GM12878 (cell line): Measurements from ENCODE around the gene ABCD3. TPM values are rescaled to one million over a fixed set of nuclear protein-coding genes. Genes with fewer than 3 reads are reported as not detected.

Experiments
- ATAC-seq: fragments of 200-7000 bp; cut with Tn5 transposase; 3 replicates; pipeline ENCODE4 v1.9.1; 2020; ENCODE audit warnings: mild to moderate bottlenecking, moderate library complexity
- BruUV-seq: library from RNA; stranded (reverse); fragments of 400-500 nt; replicated peaks from 2 replicates; lab custom pipeline; 2021; lab: Mats Ljungman, UMichigan
- CTCF ChIA-PET: fragments of 300-600 bp; sonication (Branson Sonifier 250); formaldehyde crosslinking; extraction: SDS; loops from one replicate; lab custom pipeline; 2021; ENCODE audit warnings: inconsistent platforms; lab: Yijun Ruan, JAX
- POLR2A ChIA-PET: fragments of 350-600 bp; formaldehyde crosslinking; extraction: SDS; loops from one replicate; lab custom pipeline; 2021; ENCODE audit warnings: inconsistent platforms; lab: Charles Lee
- RAD21 ChIA-PET: fragments of 300-600 bp; sonication (Branson Sonifier 250); formaldehyde crosslinking; loops from one replicate; lab custom pipeline; 2023; ENCODE audit warnings: antibody characterized with exemption; ENCODE audit not compliant: unreplicated experiment; lab: Charles Lee
- SMC1A ChIA-PET: fragments of 300-600 bp; sonication (Branson Sonifier 250); formaldehyde crosslinking; loops from one replicate; lab custom pipeline; 2023; ENCODE audit not compliant: unreplicated experiment, uncharacterized antibody; lab: Charles Lee
- DNase-seq: peaks from one replicate; pipeline ENCODE4 v3.0.0-alpha.2; 2011; ENCODE audit warnings: low read depth, low spot score
- FAIRE-seq: peaks from 3 replicates; lab custom pipeline; 2011; peaks lifted over from hg19 to GRCh38; lab: Jason Lieb, UNC
- H2AFZ ChIP-seq: 2 replicates; pipeline ENCODE4 v1.6.0; 2011; ENCODE audit warnings: low read depth, low read length, control low read depth; ENCODE audit not compliant: control insufficient read depth
- H3K27ac ChIP-seq: 2 replicates; pipeline ENCODE4 v1.5.1; 2011; ENCODE audit warnings: control low read depth; ENCODE audit not compliant: control insufficient read depth, insufficient read depth
- H3K27me3 ChIP-seq, 2 experiments: replicated peaks in 1 of 2; 2 replicates each; pipeline versions ENCODE4 v1.6.0 to v1.6.1; 2011; ENCODE audit warnings: low read length in 1 of 2; ENCODE audit not compliant: control insufficient read depth in 2 of 2, insufficient read depth in 2 of 2
- H3K36me3 ChIP-seq, 2 experiments: 2 replicates each; pipeline ENCODE4 v1.5.1; 2011; ENCODE audit warnings: low read length in 1 of 2; ENCODE audit not compliant: control insufficient read depth in 2 of 2, insufficient read depth in 2 of 2
- H3K4me1 ChIP-seq: 2 replicates; pipeline ENCODE4 v1.6.1; 2011; ENCODE audit warnings: mild to moderate bottlenecking, low read length, moderate library complexity, mixed read lengths; ENCODE audit not compliant: control insufficient read depth, insufficient read depth
- H3K4me2 ChIP-seq: 2 replicates; pipeline ENCODE4 v1.6.0; 2011; ENCODE audit warnings: control low read depth; ENCODE audit not compliant: control insufficient read depth, insufficient read depth
- H3K4me3 ChIP-seq: fragments of 200-600 bp; sonication (generic); 2 replicates; pipeline ENCODE4 v1.5.1; 2016
- H3K79me2 ChIP-seq: 2 replicates; pipeline ENCODE4 v1.6.0; 2011; ENCODE audit warnings: low read length; ENCODE audit not compliant: control insufficient read depth, insufficient read depth
- H3K9ac ChIP-seq: 2 replicates; pipeline ENCODE4 v1.8.0; 2011; ENCODE audit warnings: low read length, control low read depth, mixed read lengths; ENCODE audit not compliant: control insufficient read depth, insufficient read depth
- H3K9me3 ChIP-seq: replicated peaks from 3 replicates; pipeline ENCODE4 v1.5.1; 2011; ENCODE audit warnings: mild to moderate bottlenecking, low read length; ENCODE audit not compliant: control insufficient read depth, insufficient read depth
- H4K20me1 ChIP-seq: 2 replicates; pipeline ENCODE4 v1.6.0; 2011; ENCODE audit not compliant: control insufficient read depth, insufficient read depth
- KLF5 ChIP-seq: fragments of 450-650 bp; IDR thresholded peaks from 2 replicates; pipeline ENCODE4 v1.6.1; 2014; ENCODE audit warnings: mild to moderate bottlenecking; ENCODE audit not compliant: partially characterized antibody
- NR2C1 ChIP-seq: fragments of 450-650 bp; IDR thresholded peaks from 2 replicates; pipeline ENCODE4 v1.6.1; 2017; ENCODE audit warnings: antibody characterized with exemption, mild to moderate bottlenecking, moderate library complexity
- NR2F1 ChIP-seq: fragments of 450-650 bp; conservative IDR thresholded peaks from 2 replicates; pipeline ENCODE4 v1.6.1; 2017; ENCODE audit warnings: mild to moderate bottlenecking
- PRDM15 ChIP-seq: fragments of 450-650 bp; formaldehyde crosslinking; IDR thresholded peaks from 2 replicates; pipeline ENCODE4 v1.4.0; 2020; ENCODE audit warnings: mild to moderate bottlenecking, moderate library complexity
- RELA ChIP-seq: fragments of 450-650 bp; IDR thresholded peaks from 2 replicates; pipeline ENCODE4 v1.8.0; 2014; ENCODE audit warnings: borderline replicate concordance; ENCODE audit not compliant: partially characterized antibody
- STAT3 ChIP-seq: IDR thresholded peaks from 2 replicates; pipeline ENCODE4 v1.6.1; 2011; ENCODE audit warnings: low read depth, low read length, improper control_type of control experiment
- ZBTB11 ChIP-seq: fragments of 450-650 bp; formaldehyde crosslinking; IDR thresholded peaks from 2 replicates; pipeline ENCODE4 v1.5.0; 2022; ENCODE audit warnings: mild to moderate bottlenecking, missing genetic modification characterization
- WGBS: methylation state at CpG from one replicate; pipeline ENCODE4 v1.1.6; 2016; ENCODE audit warnings: low lambda C conversion rate; ENCODE audit not compliant: insufficient replicate concordance, insufficient coverage; ENCODE audit errors: missing lambda C conversion rate; 5-methylcytosine and 5-hydroxymethylcytosine counted together
- in situ Hi-C: fragments of 300-500 bp; cut with MboI; formaldehyde crosslinking; loops from 9 replicates; pipeline ENCODE4 v1.14.3; 2018; ENCODE audit warnings: mixed read lengths
- intact Hi-C: fragments of 100-400 bp; cut with micrococcal nuclease; formaldehyde crosslinking; loops from one replicate; pipeline ENCODE4 v1.14.2; 2022; ENCODE audit not compliant: unreplicated experiment
- polyA plus RNA-seq, 11 experiments: library from polyadenylated mRNA; depleted of rRNA in 4 of 11; unstranded in 6 of 11; stranded (reverse) in 5 of 11; fragments of >200 nt; fragmentation: Nextera tagmentation in 4 of 11; fragmentation: Illumina TruSeq in 1 of 11; extraction: Ambion mirVana in 4 of 11; extraction: Trizol in 1 of 11; gene quantifications; 1 replicate in 1 of 11; 2 replicates in 10 of 11; pipeline versions ENCODE4 v1.2.1 to v1.2.3, GENCODE V29; 2011 to 2016; ENCODE audit warnings: inconsistent platforms in 2 of 11, missing spikeins in 2 of 11, low read depth in 1 of 11
- total RNA-seq, 4 experiments: library from RNA; depleted of rRNA in 3 of 4; stranded (reverse); fragments of >200 nt in 3 of 4; fragmentation: Illumina TruSeq in 1 of 4; extraction: Trizol in 1 of 4; gene quantifications; 2 replicates each; pipeline versions ENCODE4 v1.2.1 to v1.2.3, GENCODE V29; 2013 to 2021

ABCD3 gene
- total and polyA plus RNA-seq, 10 of the 15 experiments (the other 5 are each of a cell fraction or from before 2014, with no cell fraction given) = 15.1 to 40.2 (median 24.1) TPM

GRCh38 chr1:94475232-94475631 is 57.0 kb downstream of the ABCD3 start:
- no peak overlapping the region for H3K9ac ChIP-seq
- intact Hi-C loops = no loop called here
- no TSS peak for BruUV-seq
- TF ChIP-seq NR2F1 (no peak), RELA (no peak), NR2C1 (no peak), STAT3 (no peak), KLF5 (no peak)
- TF ChIP-seq, all 136 proteins: peak for 0
- POLR2A ChIA-PET = no interaction called here
- no peak for ATAC-seq
- no peaks in the 10 kb centered on the region for H3K79me2 ChIP-seq
- in situ Hi-C loops = loop anchor here (5.0 kb wide), 1 partner anchor 327 kb away; no protein-coding TSS in a partner anchor
- SMC1A ChIA-PET = interaction anchor here (0.7 to 4.4 kb wide), 7 partner anchors 8 to 414 kb away, joined by 3 to 37 read pairs (median 3); no protein-coding TSS in a partner anchor
- H3K36me3 ChIP-seq = no peaks in the 10 kb centered on the region; a peak in 1 of 4 replicates
- H3K4me1 ChIP-seq = no peaks in the 10 kb centered on the region
- no peak overlapping the region for H2AFZ ChIP-seq
- H3K9me3 ChIP-seq = no peaks in the 10 kb centered on the region
- RAD21 ChIA-PET = interaction anchor here (0.8 to 1.4 kb wide), 3 partner anchors 11 to 331 kb away, joined by 3 read pairs; no protein-coding TSS in a partner anchor
- H3K4me3 ChIP-seq = no peak overlapping the region
- CTCF ChIA-PET = interaction anchor here (1.3 to 4.6 kb wide), 4 partner anchors 10 to 330 kb away, joined by 3 to 55 read pairs (median 14); no protein-coding TSS in a partner anchor
- no peaks in the 10 kb centered on the region for H4K20me1 ChIP-seq
- no peak overlapping the region for H3K4me2 ChIP-seq
- no peak for DNase-seq
- no peaks in the 10 kb centered on the region for H3K27me3 ChIP-seq
- no peak for FAIRE-seq
- no peak overlapping the region for H3K27ac ChIP-seq

- ChIA-PET CTCF (interaction anchor here (1.1 to 5.0 kb wide), 5 partner anchors 9 to 374 kb away, joined by 3 to 131 read pairs (median 3); no protein-coding TSS in a partner anchor), SMC1A (interaction anchor here (1.7 to 4.7 kb wide), 2 partner anchors 19 to 325 kb away, joined by 6 to 96 read pairs; no protein-coding TSS in a partner anchor), RAD21 (interaction anchor here (4.7 kb wide), 1 partner anchor 325 kb away, joined by 77 read pairs; no protein-coding TSS in a partner anchor), POLR2A (no interaction called here)
- Histone ChIP-seq H3K27ac (no peak overlapping the region), H4K20me1 (no peaks in the 10 kb centered on the region), H3K9me3 (no peaks in the 10 kb centered on the region), H3K9ac (no peak overlapping the region), H3K27me3 (no peaks in the 10 kb centered on the region), H3K4me3 (no peak overlapping the region), H3K36me3 (no peaks in the 10 kb centered on the region; a peak in 2 of 4 replicates), H3K4me2 (no peak overlapping the region), H2AFZ (no peak overlapping the region), H3K79me2 (no peaks in the 10 kb centered on the region), H3K4me1 (no peaks in the 10 kb centered on the region)
- intact Hi-C loops (no loop called here), in situ Hi-C loops (loop anchor here (5.0 kb wide), 1 partner anchor 323 kb away; no protein-coding TSS in a partner anchor)
- DNase-seq (no peak), ATAC-seq (no peak), FAIRE-seq (no peak)
- BruUV-seq = no TSS peak
- TF ChIP-seq PRDM15 (CRISPR knock-in tag) = no peak
- no peak for TF ChIP-seq ZBTB11
- WGBS = 96% methylated on average over 3 of the region's 3 CpGs
These were observed 61.5 kb downstream of the ABCD3 start for GRCh38 chr1:94479682-94480081.
